Fibroblast of skin of scalp (primary cell): Measurements from ENCODE around the gene KRT79.

Experiments used
- DNase-seq: peaks from one replicate; pipeline ENCODE4 v3.0.0-alpha.2; 2013

The KRT79 gene

GRCh38 chr12:52818388-52818787, 15.7 kb downstream of the KRT79 start:
- no peak for DNase-seq

GRCh38 chr12:52817699-52818238, 16.3 kb downstream of the KRT79 start:
- no peak for DNase-seq

GRCh38 chr12:52817003-52817698, 17.0 kb downstream of the KRT79 start:
- DNase-seq, result no peak

- no peak for DNase-seq
Observed at GRCh38 chr12:52815676-52816588, 18.2 kb downstream of the KRT79 start.

DNA sequence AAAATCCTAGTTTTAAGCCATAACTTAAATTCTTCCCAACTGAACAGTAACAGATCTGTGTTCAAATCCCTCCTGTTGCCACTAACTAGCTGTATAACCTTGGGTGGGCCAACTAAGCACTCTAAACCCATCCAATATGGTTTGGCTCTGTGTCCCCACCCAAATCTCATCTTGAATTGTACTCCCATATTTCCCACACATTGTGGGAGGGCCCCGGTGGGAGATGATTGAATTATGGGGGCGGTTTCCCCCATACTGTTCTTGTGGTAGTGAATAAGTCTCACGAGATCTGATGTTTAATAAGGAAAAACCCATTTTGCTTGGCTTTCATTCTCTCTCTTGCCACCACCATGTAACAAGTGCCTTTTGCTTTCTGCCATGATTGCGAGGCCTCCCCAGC, 18.9 kb downstream of the KRT79 start:
- no peak for DNase-seq

GRCh38 chr12:52814710-52815155, 19.4 kb downstream of the KRT79 start:
- no peak for DNase-seq

GRCh38 chr12:52813885-52814709, 20.0 kb downstream of the KRT79 start, which contains the start of gene KRT4:
Gene KRT4, minus strand, starts transcription at chr12:52814116. Its CDS starts 58 bp downstream, at chr12:52814058.
- peak; percentile 54 for DNase-seq

GRCh38 chr12:52813203-52813819, 20.8 kb downstream of the KRT79 start:
- no peak for DNase-seq

DNA sequence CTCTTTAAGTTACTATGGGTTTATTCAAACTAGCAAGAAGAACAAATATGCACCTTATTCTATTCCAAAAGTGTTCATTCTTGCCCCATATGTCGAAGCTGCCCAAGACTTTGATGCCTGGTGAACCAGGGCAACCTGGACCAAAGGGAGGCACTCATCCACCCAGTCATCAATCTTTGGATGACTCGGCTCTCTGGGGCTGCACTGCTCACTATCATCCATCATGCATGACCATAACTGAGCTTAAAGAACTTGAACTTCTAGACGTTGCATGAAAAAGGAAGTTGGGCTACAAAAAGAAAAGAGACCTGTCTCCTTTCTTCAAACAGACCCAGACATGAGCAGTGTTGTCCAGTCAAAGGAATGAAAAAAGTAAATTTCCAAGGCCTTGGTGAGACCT, 21.4 kb downstream of the KRT79 start:
- no peak for DNase-seq

DNA sequence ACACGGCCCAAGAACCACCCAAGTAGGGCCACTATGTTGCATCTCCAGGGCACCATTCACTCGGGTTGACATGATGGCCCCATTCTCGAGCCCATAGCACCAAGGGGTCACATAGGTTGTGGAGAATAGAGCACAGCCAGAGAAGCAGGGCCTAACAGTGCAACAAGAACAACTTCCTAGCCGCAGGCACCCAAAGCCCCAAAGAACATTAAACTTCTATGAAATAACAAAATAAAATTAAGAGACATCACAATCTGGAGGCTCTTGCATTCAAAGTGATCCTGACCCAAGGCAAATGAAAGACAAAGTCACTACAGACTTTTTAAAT, 22.1 kb downstream of the KRT79 start:
- no peak for DNase-seq

DNA sequence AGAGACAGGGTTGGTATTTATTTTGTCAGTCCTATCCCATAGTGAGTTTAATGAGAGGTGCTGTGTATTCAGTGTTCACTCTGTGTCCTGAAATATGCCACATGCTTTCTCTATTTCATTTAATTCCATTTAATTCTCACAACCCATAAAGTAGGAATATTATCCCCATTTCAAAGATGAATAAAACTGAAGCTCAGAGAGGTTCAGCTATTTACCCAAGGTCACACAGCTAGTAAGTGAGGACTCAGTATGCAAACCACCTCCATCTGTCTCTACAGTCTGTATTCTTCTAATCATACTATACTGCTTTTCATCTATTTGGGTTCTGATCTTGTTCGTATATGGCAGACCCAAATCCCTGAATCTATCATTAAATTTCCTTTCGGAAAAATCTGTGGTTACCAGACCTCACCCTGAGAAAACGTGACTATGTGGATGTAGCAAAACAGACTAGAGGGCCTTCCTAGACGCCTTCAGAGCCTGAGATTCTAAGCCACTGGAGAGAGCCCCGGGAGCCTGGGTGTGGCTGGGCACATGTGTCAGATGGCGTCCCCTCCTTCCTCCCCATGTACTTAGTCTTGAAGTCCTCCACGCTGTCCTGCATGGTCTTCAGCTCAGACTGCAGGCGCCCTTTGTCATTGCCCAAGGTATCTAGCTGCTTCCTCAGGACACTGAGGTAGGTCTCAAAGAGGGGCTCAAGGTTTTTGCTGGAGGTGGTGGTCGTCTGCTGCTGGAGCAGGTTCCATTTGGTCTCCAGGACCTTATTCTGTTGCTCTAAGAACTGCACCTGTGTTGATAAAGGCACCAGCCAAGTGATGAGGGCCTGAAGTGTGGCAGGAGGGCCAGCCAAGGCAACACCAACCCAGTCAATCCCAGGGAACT, 22.7 kb downstream of the KRT79 start:
- no peak for DNase-seq

GRCh38 chr12:52810554-52810953, 23.6 kb downstream of the KRT79 start:
- no peak for DNase-seq

- DNase-seq, result no peak
Observed at GRCh38 chr12:52809166-52809565, 24.9 kb downstream of the KRT79 start.

- no peak for DNase-seq
Observed at GRCh38 chr12:52808573-52809160, 25.4 kb downstream of the KRT79 start.

- DNase-seq, result no peak
Observed at GRCh38 chr12:52807544-52808470, 26.3 kb downstream of the KRT79 start.

GRCh38 chr12:52806821-52807543, 27.1 kb downstream of the KRT79 start:
- DNase-seq, result no peak

- DNase-seq, result no peak
Observed at GRCh38 chr12:52806169-52806811, 27.8 kb downstream of the KRT79 start.

DNA sequence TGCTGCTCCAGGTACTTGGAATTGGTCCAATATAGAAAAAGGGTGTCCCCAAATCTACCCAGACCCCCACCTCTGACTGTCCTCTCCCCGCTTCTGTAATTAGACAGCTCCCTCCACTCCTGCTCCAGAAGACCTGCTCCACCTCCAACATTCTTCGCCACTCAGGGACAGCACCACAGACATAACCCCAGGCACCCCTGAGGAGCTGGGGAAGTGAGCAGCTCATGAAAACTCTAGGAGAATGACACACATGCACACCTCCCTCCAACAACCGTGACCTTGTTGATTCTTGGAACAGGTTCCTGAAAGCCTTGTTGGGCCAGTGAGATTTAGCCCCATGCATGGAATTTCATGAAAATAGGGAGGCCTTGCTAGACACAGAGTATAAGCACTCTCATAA, 28.4 kb downstream of the KRT79 start:
- DNase-seq, result no peak
